ENCODE results near the gene GALNTL6.

Gene GALNTL6

GRCh38 chr4:172515266-172515879 lies 702.2 kb downstream of the GALNTL6 start:
- Histone ChIP-seq H3K4me3 (replicated peaks; ENCODE audit: insufficient read depth, low read length) (no peak overlapping the region), H3K27ac (replicated peaks) (no peak overlapping the region), H3K27me3 (ENCODE audit: insufficient read depth, poor library complexity, severe bottlenecking) (no peaks in the 10 kb centered on the region)
- no peak for DNase-seq (ENCODE audit: low read depth in 1 of 2, low spot score in 1 of 2)
- no peak for TF ChIP-seq CTCF (IDR thresholded peaks at IDR 0.05; ENCODE audit: insufficient read depth, low read length)

DNA sequence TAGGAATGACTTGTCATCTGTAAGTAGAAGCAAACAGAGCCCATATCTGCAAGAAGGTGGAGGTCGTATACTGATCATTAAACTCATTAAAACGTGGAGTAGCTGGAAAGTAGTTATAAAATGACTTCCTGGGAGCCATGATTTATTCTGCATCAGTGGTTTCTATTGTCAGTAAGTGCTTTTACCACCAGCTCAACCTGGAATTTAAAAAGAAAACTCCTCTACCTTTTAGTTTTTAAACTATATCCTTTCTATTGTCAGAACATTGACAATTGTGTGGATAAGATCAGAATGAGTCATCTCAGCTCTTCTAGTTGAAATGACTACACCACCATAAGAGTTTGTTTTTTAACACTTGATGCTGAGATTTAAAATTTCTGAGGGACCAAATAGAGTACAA lies 704.2 kb downstream of the GALNTL6 start:
- TF ChIP-seq CTCF (IDR thresholded peaks at IDR 0.05; ENCODE audit: insufficient read depth, low read length) (no peak), SPI1 (IDR thresholded peaks at IDR 0.05; ENCODE audit: borderline replicate concordance, low read depth) (no peak), POLR2AphosphoS5 (IDR thresholded peaks at IDR 0.05; ENCODE audit: low read depth) (no peak), GABPA (IDR thresholded peaks at IDR 0.05; ENCODE audit: low read depth) (no peak)
- TF ChIP-seq, protein P1, sequence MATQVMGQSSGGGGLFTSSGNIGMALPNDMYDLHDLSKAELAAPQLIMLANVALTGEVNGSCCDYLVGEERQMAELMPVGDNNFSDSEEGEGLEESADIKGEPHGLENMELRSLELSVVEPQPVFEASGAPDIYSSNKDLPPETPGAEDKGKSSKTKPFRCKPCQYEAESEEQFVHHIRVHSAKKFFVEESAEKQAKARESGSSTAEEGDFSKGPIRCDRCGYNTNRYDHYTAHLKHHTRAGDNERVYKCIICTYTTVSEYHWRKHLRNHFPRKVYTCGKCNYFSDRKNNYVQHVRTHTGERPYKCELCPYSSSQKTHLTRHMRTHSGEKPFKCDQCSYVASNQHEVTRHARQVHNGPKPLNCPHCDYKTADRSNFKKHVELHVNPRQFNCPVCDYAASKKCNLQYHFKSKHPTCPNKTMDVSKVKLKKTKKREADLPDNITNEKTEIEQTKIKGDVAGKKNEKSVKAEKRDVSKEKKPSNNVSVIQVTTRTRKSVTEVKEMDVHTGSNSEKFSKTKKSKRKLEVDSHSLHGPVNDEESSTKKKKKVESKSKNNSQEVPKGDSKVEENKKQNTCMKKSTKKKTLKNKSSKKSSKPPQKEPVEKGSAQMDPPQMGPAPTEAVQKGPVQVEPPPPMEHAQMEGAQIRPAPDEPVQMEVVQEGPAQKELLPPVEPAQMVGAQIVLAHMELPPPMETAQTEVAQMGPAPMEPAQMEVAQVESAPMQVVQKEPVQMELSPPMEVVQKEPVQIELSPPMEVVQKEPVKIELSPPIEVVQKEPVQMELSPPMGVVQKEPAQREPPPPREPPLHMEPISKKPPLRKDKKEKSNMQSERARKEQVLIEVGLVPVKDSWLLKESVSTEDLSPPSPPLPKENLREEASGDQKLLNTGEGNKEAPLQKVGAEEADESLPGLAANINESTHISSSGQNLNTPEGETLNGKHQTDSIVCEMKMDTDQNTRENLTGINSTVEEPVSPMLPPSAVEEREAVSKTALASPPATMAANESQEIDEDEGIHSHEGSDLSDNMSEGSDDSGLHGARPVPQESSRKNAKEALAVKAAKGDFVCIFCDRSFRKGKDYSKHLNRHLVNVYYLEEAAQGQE (IDR thresholded peaks at IDR 0.05; ENCODE audit: insufficient replicate concordance, low read depth) = no peak
- DNase-seq (ENCODE audit: low read depth in 1 of 2, low spot score in 1 of 2) = no peak
- no peaks in the 10 kb centered on the region for H3K27me3 ChIP-seq (ENCODE audit: insufficient read depth, poor library complexity, severe bottlenecking)
- no peak overlapping the region for H3K4me3 ChIP-seq (replicated peaks; ENCODE audit: insufficient read depth, low read length)
- no peak overlapping the region for H3K27ac ChIP-seq (replicated peaks)

GRCh38 chr4:172521248-172521647 lies 708.0 kb downstream of the GALNTL6 start:
- H3K27me3 ChIP-seq (ENCODE audit: insufficient read depth, poor library complexity, severe bottlenecking) = no peaks in the 10 kb centered on the region
- no peak for TF ChIP-seq SPI1 (IDR thresholded peaks at IDR 0.05; ENCODE audit: borderline replicate concordance, low read depth)
- TF ChIP-seq, protein P1 (IDR thresholded peaks at IDR 0.05; ENCODE audit: insufficient replicate concordance, low read depth) = no peak
- TF ChIP-seq POLR2AphosphoS5 (IDR thresholded peaks at IDR 0.05; ENCODE audit: low read depth) = no peak
- TF ChIP-seq CTCF (IDR thresholded peaks at IDR 0.05; ENCODE audit: insufficient read depth, low read length) = no peak
- TF ChIP-seq GABPA (IDR thresholded peaks at IDR 0.05; ENCODE audit: low read depth) = no peak
- DNase-seq (ENCODE audit: low read depth in 1 of 2, low spot score in 1 of 2) = no peak
- H3K27ac ChIP-seq (replicated peaks) = no peak overlapping the region
- no peak overlapping the region for H3K4me3 ChIP-seq (replicated peaks; ENCODE audit: insufficient read depth, low read length)

- no peak overlapping the region for H3K4me3 ChIP-seq (replicated peaks; ENCODE audit: insufficient read depth, low read length)
- DNase-seq (ENCODE audit: low read depth in 1 of 2, low spot score in 1 of 2) = no peak
- no peak overlapping the region for H3K27ac ChIP-seq (replicated peaks)
- TF ChIP-seq CTCF (IDR thresholded peaks at IDR 0.05; ENCODE audit: insufficient read depth, low read length) (no peak), POLR2AphosphoS5 (IDR thresholded peaks at IDR 0.05; ENCODE audit: low read depth) (no peak), SPI1 (IDR thresholded peaks at IDR 0.05; ENCODE audit: borderline replicate concordance, low read depth) (no peak), GABPA (IDR thresholded peaks at IDR 0.05; ENCODE audit: low read depth) (no peak)
- TF ChIP-seq, protein P1 (IDR thresholded peaks at IDR 0.05; ENCODE audit: insufficient replicate concordance, low read depth) = no peak
- H3K27me3 ChIP-seq (ENCODE audit: insufficient read depth, poor library complexity, severe bottlenecking) = no peaks in the 10 kb centered on the region
Observed at GRCh38 chr4:172521680-172522079, 708.5 kb downstream of the GALNTL6 start.

All from HL-60 (cell line).